B cell (primary cell): Measurements from ENCODE around the gene ZNF598.

Source experiments
- CTCF ChIP-seq: fragments of 200-600 bp; IDR thresholded peaks from one replicate; pipeline ENCODE4 v1.8.0; 2022; ENCODE audit warnings: antibody characterized with exemption, mild to moderate bottlenecking
- EZH2 ChIP-seq: IDR thresholded peaks from 2 replicates; pipeline ENCODE4 v1.6.1; 2012; ENCODE audit warnings: borderline replicate concordance, low read depth, mild to moderate bottlenecking, moderate library complexity, low read length; ENCODE audit not compliant: insufficient read depth, poor library complexity, severe bottlenecking

- no peak for TF ChIP-seq CTCF
- no peak for TF ChIP-seq EZH2
These were observed 38.5 kb upstream of the ZNF598 start for GRCh38 chr16:2048116-2048543.
